MCF 10A (cell line): ENCODE data around the gene IGSF10. TPM values are rescaled to one million over a fixed set of nuclear protein-coding genes. Genes with fewer than 3 reads are reported as not detected.

ENCODE experiments used
- BruUV-seq: library from RNA; stranded (reverse); fragments of 400-500 nt; replicated peaks from 2 replicates; lab custom pipeline; 2021; lab: Mats Ljungman, UMichigan
- CTCF ChIA-PET: fragments of 300-600 bp; sonication (Branson Sonifier 250); formaldehyde crosslinking; extraction: SDS; loops from one replicate; lab custom pipeline; 2021; ENCODE audit warnings: antibody characterized with exemption, inconsistent platforms; lab: Yijun Ruan, JAX
- POLR2A ChIA-PET: fragments of 300-600, 350-650 bp; sonication (Branson Sonifier 250); formaldehyde crosslinking; extraction: SDS; loops from one replicate; lab custom pipeline; 2020; ENCODE audit warnings: antibody characterized with exemption, inconsistent platforms; lab: Yijun Ruan, JAX
- DNase-seq: peaks from one replicate; pipeline ENCODE4 v3.0.0-alpha.2; 2018; ENCODE audit not compliant: unreplicated experiment
- H3K27ac Mint-ChIP-seq: one replicate; pipeline ENCODE4 v1.8.0; 2022; ENCODE audit warnings: mild to moderate bottlenecking, low read depth, mixed read lengths; ENCODE audit not compliant: unreplicated experiment
- H3K27me3 Mint-ChIP-seq: one replicate; pipeline ENCODE4 v1.8.0; 2022; ENCODE audit warnings: mixed read lengths; ENCODE audit not compliant: insufficient read depth, unreplicated experiment
- H3K36me3 Mint-ChIP-seq: one replicate; pipeline ENCODE4 v1.8.0; 2022; ENCODE audit warnings: mild to moderate bottlenecking, moderate library complexity, mixed read lengths; ENCODE audit not compliant: insufficient read depth, unreplicated experiment
- H3K4me1 Mint-ChIP-seq: one replicate; pipeline ENCODE4 v1.8.0; 2022; ENCODE audit warnings: mixed read lengths; ENCODE audit not compliant: insufficient read depth, unreplicated experiment
- H3K4me3 Mint-ChIP-seq: one replicate; pipeline ENCODE4 v1.8.0; 2022; ENCODE audit warnings: mild to moderate bottlenecking, moderate library complexity, mixed read lengths; ENCODE audit not compliant: unreplicated experiment
- H3K9me3 Mint-ChIP-seq: one replicate; pipeline ENCODE4 v1.8.0; 2022; ENCODE audit warnings: mixed read lengths; ENCODE audit not compliant: unreplicated experiment
- intact Hi-C: fragments of 100-400 bp; cut with micrococcal nuclease; formaldehyde crosslinking; loops from 2 replicates; pipeline ENCODE4 v1.14.1; 2022
- total RNA-seq: library from RNA; stranded (reverse); gene quantifications from 2 replicates; pipeline ENCODE4 v1.2.3, GENCODE V29; 2022
- TF ChIP-seq, protein P1 (sequence below): fragments of 200-600 bp; IDR thresholded peaks from one replicate; pipeline ENCODE4 v1.8.0; 2022; ENCODE audit warnings: antibody characterized with exemption, mild to moderate bottlenecking; ENCODE audit not compliant: unreplicated experiment

Gene IGSF10
- total RNA-seq, 1 experiment from 2014 or later, result not detected

DNA sequence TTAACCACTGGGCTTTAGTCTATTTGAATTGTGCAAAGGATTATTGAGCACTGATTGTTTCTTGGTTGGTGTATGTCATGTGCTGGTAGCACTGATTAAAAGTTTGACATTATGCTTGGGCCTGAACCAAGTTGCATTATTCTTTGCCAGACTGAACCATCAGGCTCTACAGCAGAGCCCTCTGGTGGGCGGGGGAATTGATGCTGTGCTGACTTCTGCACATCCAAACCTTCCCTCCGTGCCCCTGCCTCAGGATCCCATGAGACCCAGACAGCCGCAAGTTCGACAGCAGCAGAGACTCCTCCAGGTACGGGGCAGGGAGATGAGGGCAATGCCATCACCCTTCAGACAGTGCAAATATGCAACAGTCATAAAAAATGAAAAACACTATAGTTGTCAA is 47.9 kb downstream of the IGSF10 start:
- no TSS peak for BruUV-seq
- H3K4me1 Mint-ChIP-seq, result no peaks in the 10 kb centered on the region
- CTCF ChIA-PET, result interaction anchor here (0.5 to 1.0 kb wide), 4 partner anchors 20 to 422 kb away, joined by 3 read pairs; no protein-coding TSS in a partner anchor
- DNase-seq, result no peak
- intact Hi-C loops, result no loop called here
- no peaks in the 10 kb centered on the region for H3K27me3 Mint-ChIP-seq
- H3K27ac Mint-ChIP-seq, result no peak overlapping the region
- H3K36me3 Mint-ChIP-seq, result no peaks in the 10 kb centered on the region
- POLR2A ChIA-PET, result no interaction called here
- H3K4me3 Mint-ChIP-seq, result no peak overlapping the region
- no peaks in the 10 kb centered on the region for H3K9me3 Mint-ChIP-seq
- TF ChIP-seq, protein P1, sequence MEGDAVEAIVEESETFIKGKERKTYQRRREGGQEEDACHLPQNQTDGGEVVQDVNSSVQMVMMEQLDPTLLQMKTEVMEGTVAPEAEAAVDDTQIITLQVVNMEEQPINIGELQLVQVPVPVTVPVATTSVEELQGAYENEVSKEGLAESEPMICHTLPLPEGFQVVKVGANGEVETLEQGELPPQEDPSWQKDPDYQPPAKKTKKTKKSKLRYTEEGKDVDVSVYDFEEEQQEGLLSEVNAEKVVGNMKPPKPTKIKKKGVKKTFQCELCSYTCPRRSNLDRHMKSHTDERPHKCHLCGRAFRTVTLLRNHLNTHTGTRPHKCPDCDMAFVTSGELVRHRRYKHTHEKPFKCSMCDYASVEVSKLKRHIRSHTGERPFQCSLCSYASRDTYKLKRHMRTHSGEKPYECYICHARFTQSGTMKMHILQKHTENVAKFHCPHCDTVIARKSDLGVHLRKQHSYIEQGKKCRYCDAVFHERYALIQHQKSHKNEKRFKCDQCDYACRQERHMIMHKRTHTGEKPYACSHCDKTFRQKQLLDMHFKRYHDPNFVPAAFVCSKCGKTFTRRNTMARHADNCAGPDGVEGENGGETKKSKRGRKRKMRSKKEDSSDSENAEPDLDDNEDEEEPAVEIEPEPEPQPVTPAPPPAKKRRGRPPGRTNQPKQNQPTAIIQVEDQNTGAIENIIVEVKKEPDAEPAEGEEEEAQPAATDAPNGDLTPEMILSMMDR, result no peak

Other genes with a start within 250 kb of the IGSF10 start
- not detected in 2 replicates for gene P2RY14, start 182.5 kb downstream of the IGSF10 start, total RNA-seq
- 41.9 and 51.8 TPM in 2 replicates for gene GPR87, start 144.2 kb downstream of the IGSF10 start, total RNA-seq
- not detected in 2 replicates for gene P2RY13, start 131.5 kb downstream of the IGSF10 start, total RNA-seq
- gene P2RY12, start 76.3 kb downstream of the IGSF10 start, total RNA-seq, result not detected in 2 replicates